DOHH2 (cell line): ENCODE data around the gene ATP11A.

Source experiments
- EZH2phosphoT487 ChIP-seq: fragments of 200-600 bp; sonication (generic); IDR thresholded peaks from 2 replicates; pipeline ENCODE4 v1.6.1; 2017; ENCODE audit warnings: borderline replicate concordance, mild to moderate bottlenecking, antibody characterized with exemption, low read length, moderate library complexity, mixed read lengths
- TF ChIP-seq, protein P1 (sequence below): fragments of 200-600 bp; sonication (generic); IDR thresholded peaks from one replicate; pipeline ENCODE4 v1.5.1; 2014; ENCODE audit warnings: antibody characterized with exemption, mild to moderate bottlenecking, low read depth, low read length; ENCODE audit not compliant: poor library complexity, severe bottlenecking

DNA sequence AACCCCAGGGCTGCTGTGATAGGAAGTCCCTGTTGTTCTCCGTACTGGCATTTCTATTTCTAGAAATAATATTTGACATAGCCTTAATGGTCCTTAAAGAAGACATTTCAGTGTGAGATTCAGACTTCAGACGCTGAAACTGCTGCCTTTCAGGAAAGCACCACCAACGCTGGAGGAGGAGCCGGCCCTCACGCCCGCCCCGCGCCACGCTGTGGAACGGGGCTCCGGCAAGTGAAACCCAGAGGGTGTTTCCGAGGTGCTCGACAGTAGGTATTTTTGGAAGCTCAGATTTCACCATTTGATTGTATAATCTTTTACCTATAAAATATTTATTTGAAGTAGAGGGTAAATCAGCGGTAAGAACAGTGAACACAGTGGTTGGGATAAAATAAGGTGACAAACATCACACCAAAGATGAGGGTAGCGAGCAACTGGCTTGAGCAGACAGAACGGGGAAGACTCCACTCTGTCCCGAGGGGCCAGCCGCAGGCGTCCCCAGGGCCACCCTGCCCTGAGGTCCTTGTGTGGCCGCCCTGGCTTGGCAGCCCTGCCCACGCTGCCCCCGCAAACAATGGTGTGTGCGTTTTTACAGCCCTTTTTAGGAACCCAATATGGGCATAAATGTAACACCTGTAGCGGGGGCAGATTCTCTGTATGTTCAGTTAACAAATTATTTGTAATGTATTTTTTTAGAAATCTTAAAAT, 193.6 kb downstream of the ATP11A start:
- TF ChIP-seq, protein P1, sequence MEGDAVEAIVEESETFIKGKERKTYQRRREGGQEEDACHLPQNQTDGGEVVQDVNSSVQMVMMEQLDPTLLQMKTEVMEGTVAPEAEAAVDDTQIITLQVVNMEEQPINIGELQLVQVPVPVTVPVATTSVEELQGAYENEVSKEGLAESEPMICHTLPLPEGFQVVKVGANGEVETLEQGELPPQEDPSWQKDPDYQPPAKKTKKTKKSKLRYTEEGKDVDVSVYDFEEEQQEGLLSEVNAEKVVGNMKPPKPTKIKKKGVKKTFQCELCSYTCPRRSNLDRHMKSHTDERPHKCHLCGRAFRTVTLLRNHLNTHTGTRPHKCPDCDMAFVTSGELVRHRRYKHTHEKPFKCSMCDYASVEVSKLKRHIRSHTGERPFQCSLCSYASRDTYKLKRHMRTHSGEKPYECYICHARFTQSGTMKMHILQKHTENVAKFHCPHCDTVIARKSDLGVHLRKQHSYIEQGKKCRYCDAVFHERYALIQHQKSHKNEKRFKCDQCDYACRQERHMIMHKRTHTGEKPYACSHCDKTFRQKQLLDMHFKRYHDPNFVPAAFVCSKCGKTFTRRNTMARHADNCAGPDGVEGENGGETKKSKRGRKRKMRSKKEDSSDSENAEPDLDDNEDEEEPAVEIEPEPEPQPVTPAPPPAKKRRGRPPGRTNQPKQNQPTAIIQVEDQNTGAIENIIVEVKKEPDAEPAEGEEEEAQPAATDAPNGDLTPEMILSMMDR = no peak
- no peak for TF ChIP-seq EZH2phosphoT487
